Neuronal stem cell (in vitro differentiated cells): Measurements from ENCODE around the gene ANXA7.
"Not testable (repeated sequence)": the region's sequence is repeated elsewhere in the genome, so short reads cannot be mapped to it uniquely, and the experiment has no call there.

ENCODE experiments used
- DNase-seq: peaks from one replicate; pipeline ENCODE4 v3.0.0-alpha.2; 2013; ENCODE audit warnings: low spot score
- H2AFZ ChIP-seq: one replicate; pipeline ENCODE4 v1.6.1; 2013; ENCODE audit warnings: mild to moderate bottlenecking, low read length, inconsistent platforms
- H2AK5ac ChIP-seq: 2 replicates; pipeline ENCODE4 v1.6.1; 2013; ENCODE audit warnings: low read depth, mild to moderate bottlenecking, inconsistent platforms, low read length, moderate library complexity, mixed read lengths
- H2BK120ac ChIP-seq: 2 replicates; pipeline ENCODE4 v1.6.1; 2013; ENCODE audit warnings: low read depth, mild to moderate bottlenecking, inconsistent platforms, low read length, moderate library complexity, mixed read lengths
- H2BK12ac ChIP-seq: one replicate; pipeline ENCODE4 v1.6.1; 2013; ENCODE audit warnings: low read length, inconsistent platforms
- H2BK15ac ChIP-seq: 2 replicates; pipeline ENCODE4 v1.6.1; 2013; ENCODE audit warnings: mild to moderate bottlenecking, low read length, inconsistent platforms, mixed read lengths
- H2BK5ac ChIP-seq: one replicate; pipeline ENCODE4 v1.6.1; 2013; ENCODE audit warnings: inconsistent platforms, mild to moderate bottlenecking, low read length, moderate library complexity
- H3K14ac ChIP-seq: one replicate; pipeline ENCODE4 v1.6.1; 2013; ENCODE audit warnings: low read length, inconsistent platforms
- H3K18ac ChIP-seq: 2 replicates; pipeline ENCODE4 v1.6.1; 2013; ENCODE audit warnings: low read length, inconsistent platforms
- H3K23ac ChIP-seq: 2 replicates; pipeline ENCODE4 v1.6.1; 2013; ENCODE audit warnings: low read depth, mild to moderate bottlenecking, mixed read lengths, low read length, inconsistent platforms; ENCODE audit not compliant: poor library complexity
- H3K27ac ChIP-seq: replicated peaks from 3 replicates; pipeline ENCODE4 v1.5.1; 2013; ENCODE audit warnings: low read length, inconsistent platforms
- H3K27me3 ChIP-seq, 3 experiments: 2 replicates each; pipeline ENCODE4 v1.6.1; 2013; ENCODE audit warnings: low read length in 3 of 3, mild to moderate bottlenecking in 2 of 3, inconsistent platforms in 1 of 3, low read depth in 1 of 3, mixed read lengths in 1 of 3, moderate library complexity in 1 of 3; ENCODE audit not compliant: control insufficient read depth in 3 of 3, insufficient read depth in 3 of 3
- H3K36me3 ChIP-seq, 2 donors: replicated peaks in 1 of 2; 2 replicates each; pipeline ENCODE4 v1.6.1; 2013; ENCODE audit warnings: low read length in 2 of 2; ENCODE audit not compliant: control insufficient read depth in 2 of 2, insufficient read depth in 2 of 2
- H3K4ac ChIP-seq: 2 replicates; pipeline ENCODE4 v1.6.1; 2013; ENCODE audit warnings: inconsistent platforms, mild to moderate bottlenecking, low read length, moderate library complexity
- H3K4me1 ChIP-seq, 2 donors: 1 replicate in 1 of 2; 2 replicates in 1 of 2; pipeline ENCODE4 v1.6.1; 2013; ENCODE audit warnings: low read length in 2 of 2, low read depth in 1 of 2; ENCODE audit not compliant: control insufficient read depth in 2 of 2, insufficient read depth in 1 of 2
- H3K4me2 ChIP-seq: one replicate; pipeline ENCODE4 v1.6.1; 2013; ENCODE audit warnings: mild to moderate bottlenecking, low read length, inconsistent platforms; ENCODE audit not compliant: insufficient read depth, poor library complexity, severe bottlenecking
- H3K4me3 ChIP-seq, 2 donors: 2 replicates each; pipeline ENCODE4 v1.5.1; 2013; ENCODE audit warnings: low read length in 2 of 2, mild to moderate bottlenecking in 2 of 2, inconsistent platforms in 1 of 2, moderate library complexity in 1 of 2
- H3K79me1 ChIP-seq: one replicate; pipeline ENCODE4 v1.6.1; 2013; ENCODE audit warnings: low read depth, mild to moderate bottlenecking, inconsistent platforms, low read length, moderate library complexity
- H3K9ac ChIP-seq: one replicate; pipeline ENCODE4 v1.6.1; 2013; ENCODE audit warnings: mild to moderate bottlenecking, low read depth, low read length, inconsistent platforms; ENCODE audit not compliant: poor library complexity
- H3K9me3 ChIP-seq, 2 donors: replicated peaks in 1 of 2; 2 replicates each; pipeline versions ENCODE3 to v1.6.1; 2013; ENCODE audit warnings: low read length in 2 of 2, mild to moderate bottlenecking in 2 of 2, inconsistent platforms in 1 of 2, low read depth in 1 of 2, mixed read lengths in 1 of 2, moderate library complexity in 1 of 2; ENCODE audit not compliant: control insufficient read depth in 2 of 2, insufficient read depth in 1 of 2
- H4K8ac ChIP-seq: one replicate; pipeline ENCODE4 v1.6.1; 2013; ENCODE audit warnings: low read depth, mild to moderate bottlenecking, inconsistent platforms, low read length, moderate library complexity
- H4K91ac ChIP-seq: one replicate; pipeline ENCODE4 v1.6.1; 2013; ENCODE audit warnings: low read length, low read depth, mild to moderate bottlenecking, inconsistent platforms; ENCODE audit not compliant: poor library complexity
- WGBS, 2 donors: extraction: QIAGEN DNeasy Blood & Tissue Kit; methylation state at CpG; one replicate each; pipeline ENCODE4 v1.1.7; 2013; ENCODE audit warnings: missing lambda C conversion rate in 2 of 2, mixed read lengths in 1 of 2; ENCODE audit not compliant: insufficient read length in 2 of 2, insufficient replicate concordance in 1 of 2; ENCODE audit errors: extremely low coverage in 2 of 2; 5-methylcytosine and 5-hydroxymethylcytosine counted together

Gene ANXA7

GRCh38 chr10:73333202-73333601, 80.7 kb downstream of the ANXA7 start:
- no peaks in the 10 kb centered on the region for H3K9me3 ChIP-seq
- H4K8ac ChIP-seq = no peak overlapping the region
- no peak overlapping the region for H4K91ac ChIP-seq
- no peak overlapping the region for H3K9ac ChIP-seq
- no peak overlapping the region for H3K23ac ChIP-seq
- H3K18ac ChIP-seq = no peak overlapping the region
- H2AK5ac ChIP-seq = no peak overlapping the region
- H2AFZ ChIP-seq = no peak overlapping the region
- no peaks in the 10 kb centered on the region for H3K4me1 ChIP-seq
- H3K27me3 ChIP-seq = no peaks in the 10 kb centered on the region
- no peak overlapping the region for H3K14ac ChIP-seq
- no CpG with 5 or more reads among the region's 1 CpG for WGBS, 2 donors
- DNase-seq = no peak
- H3K4ac ChIP-seq = no peak overlapping the region
- H2BK120ac ChIP-seq = no peak overlapping the region
- H3K27ac ChIP-seq = no peak overlapping the region
- H2BK15ac ChIP-seq = no peak overlapping the region
- no peak overlapping the region for H2BK5ac ChIP-seq
- no peak overlapping the region for H2BK12ac ChIP-seq
- H3K4me3 ChIP-seq = no peak overlapping the region
- H3K79me1 ChIP-seq = no peaks in the 10 kb centered on the region
- no peaks in the 10 kb centered on the region for H3K36me3 ChIP-seq
- H3K4me2 ChIP-seq = no peak overlapping the region

GRCh38 chr10:73332379-73332778, 81.5 kb downstream of the ANXA7 start:
- Histone ChIP-seq H3K4me1 (no peaks in the 10 kb centered on the region), H3K27me3 (no peaks in the 10 kb centered on the region), H3K36me3 (no peaks in the 10 kb centered on the region), H2AK5ac (no peak overlapping the region), H3K4ac (no peak overlapping the region), H3K27ac (no peak overlapping the region), H3K79me1 (no peaks in the 10 kb centered on the region), H3K4me2 (no peak overlapping the region), H3K9ac (no peak overlapping the region), H2BK5ac (no peak overlapping the region), H4K8ac (no peak overlapping the region), H3K9me3 (no peaks in the 10 kb centered on the region), H2BK15ac (no peak overlapping the region), H3K14ac (no peak overlapping the region), H2BK120ac (no peak overlapping the region), H4K91ac (no peak overlapping the region), H2AFZ (no peak overlapping the region), H3K4me3 (no peak overlapping the region), H3K23ac (no peak overlapping the region), H3K18ac (no peak overlapping the region), H2BK12ac (no peak overlapping the region)
- whole genome bisulfite sequencing, 2 donors = no CpG with 5 or more reads among the region's 2 CpGs
- DNase-seq = no peak

GRCh38 chr10:73328523-73328922, 85.3 kb downstream of the ANXA7 start:
- not testable (repeated sequence) for H2BK5ac ChIP-seq, H3K27ac ChIP-seq, H3K9ac ChIP-seq, H3K27me3 ChIP-seq, H2AK5ac ChIP-seq, H4K8ac ChIP-seq, H2BK120ac ChIP-seq, H3K14ac ChIP-seq, H2BK15ac ChIP-seq, H3K23ac ChIP-seq, H3K9me3 ChIP-seq, H3K18ac ChIP-seq, H2BK12ac ChIP-seq, H3K4ac ChIP-seq, H3K4me1 ChIP-seq, H3K4me2 ChIP-seq, H3K36me3 ChIP-seq, H2AFZ ChIP-seq, DNase-seq, H3K4me3 ChIP-seq, H3K79me1 ChIP-seq, H4K91ac ChIP-seq
- WGBS, 2 donors = no CpG with 5 or more reads among the region's 1 CpG

DNA sequence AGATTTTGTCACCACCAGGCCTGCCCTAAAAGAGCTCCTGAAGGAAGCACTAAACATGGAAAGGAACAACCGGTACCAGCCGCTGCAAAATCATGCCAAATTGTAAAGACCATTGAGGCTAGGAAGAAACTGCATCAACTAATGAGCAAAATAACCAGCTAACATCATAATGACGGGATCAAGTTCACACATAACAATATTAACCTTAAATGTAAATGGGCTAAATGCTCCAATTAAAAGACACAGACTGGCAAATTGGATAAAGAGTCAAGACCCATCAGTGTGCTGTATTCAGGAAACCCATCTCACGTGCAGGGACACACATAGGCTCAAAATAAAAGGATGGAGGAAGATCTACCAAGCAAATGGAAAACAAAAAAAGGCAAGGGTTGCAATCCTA, 88.6 kb downstream of the ANXA7 start:
- not testable (repeated sequence) for H3K4me1 ChIP-seq, H3K14ac ChIP-seq, H3K36me3 ChIP-seq, H3K4ac ChIP-seq, H3K18ac ChIP-seq, H4K8ac ChIP-seq, H3K4me3 ChIP-seq, H3K23ac ChIP-seq, H3K27me3 ChIP-seq, H2BK12ac ChIP-seq, H2BK15ac ChIP-seq, H3K9ac ChIP-seq, H3K9me3 ChIP-seq, H3K27ac ChIP-seq, H3K79me1 ChIP-seq, DNase-seq, H2AFZ ChIP-seq, H4K91ac ChIP-seq, H2BK5ac ChIP-seq, H3K4me2 ChIP-seq, H2AK5ac ChIP-seq, H2BK120ac ChIP-seq
- no CpG with 5 or more reads among the region's 4 CpGs for WGBS, 2 donors
